GM10248 (cell line): ENCODE measurements around the gene TGM1.

Source experiments
- CTCF ChIA-PET: fragments of 300-600 bp; sonication (Branson Sonifier 250); formaldehyde crosslinking; extraction: SDS; loops from one replicate; lab custom pipeline; 2021; ENCODE audit warnings: antibody characterized with exemption; lab: Yijun Ruan, JAX
- POLR2A ChIA-PET: fragments of 350-650 bp; sonication (Branson Sonifier 250); formaldehyde crosslinking; extraction: SDS; loops from one replicate; lab custom pipeline; 2020; ENCODE audit warnings: antibody characterized with exemption; lab: Yijun Ruan, JAX
- DNase-seq: peaks from one replicate; pipeline ENCODE4 v3.0.0; 2012; ENCODE audit errors: extremely low spot score
- CTCF ChIP-seq: IDR thresholded peaks from 2 replicates; pipeline ENCODE4 v1.5.1; 2012; ENCODE audit warnings: mild to moderate bottlenecking, low read depth; ENCODE audit errors: extremely low read depth, missing control alignments, control extremely low read depth

The TGM1 gene

GRCh38 chr14:24216345-24216699, 46.7 kb downstream of the TGM1 start:
- no peak for TF ChIP-seq CTCF
- ChIA-PET POLR2A (interaction anchor here (0.9 kb wide), 1 partner anchor 26 kb away, joined by 3 read pairs; the partner anchor contains the start of gene TINF2), CTCF (interaction anchor here (0.8 to 5.2 kb wide), 32 partner anchors 8 to 215 kb away, joined by 3 to 42 read pairs (median 7); partner anchors contain the start of genes CIDEB, DHRS1, IPO4 and IRF9)
- no peak for DNase-seq

DNA sequence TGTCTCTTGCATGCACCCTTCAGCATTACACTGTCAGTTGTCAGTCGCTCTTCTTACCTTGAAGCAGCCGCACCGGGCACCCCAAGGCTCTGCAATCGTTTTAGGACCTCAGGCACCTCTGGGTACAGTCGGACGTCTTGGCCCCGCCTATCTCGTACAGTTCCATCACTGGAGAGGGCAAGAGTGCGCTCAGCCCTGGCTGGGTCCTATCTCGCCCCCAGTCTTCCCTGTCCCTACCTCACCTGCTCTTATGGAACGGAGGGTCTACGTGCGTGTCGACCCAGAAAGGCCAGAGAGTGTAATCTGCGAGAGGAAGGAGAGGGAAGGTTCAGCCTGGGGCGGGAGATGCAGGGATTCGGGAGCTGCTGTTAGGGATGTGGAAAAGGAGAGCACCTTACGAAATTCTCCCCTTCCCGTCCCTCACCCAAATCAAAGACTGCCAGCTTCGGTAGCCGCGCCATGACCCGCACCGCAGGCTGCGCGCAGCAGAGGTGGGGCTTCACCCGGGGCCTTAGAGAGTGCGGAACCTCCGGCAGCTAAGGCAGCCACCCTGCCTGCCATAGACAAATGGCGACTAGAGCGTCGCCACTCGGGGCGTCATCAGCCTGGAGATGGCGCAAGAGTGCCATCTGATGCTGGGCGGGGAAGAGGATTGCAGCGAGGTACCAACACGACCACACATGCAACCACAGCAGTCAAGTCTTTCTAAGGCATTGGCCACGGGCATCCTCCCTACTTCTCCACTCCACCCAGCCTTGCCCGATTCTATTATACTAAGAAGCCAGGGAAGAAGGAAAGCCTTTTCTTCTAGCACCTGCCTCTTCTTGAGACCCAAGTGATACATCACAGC, 47.3 kb downstream of the TGM1 start, which contains the start of gene MDP1:
Gene MDP1 (minus strand): TSS at position 572 of the 850 bp plus-strand sequence. CDS start 111 bp downstream, at position 461.
- ChIA-PET POLR2A (interaction anchor here (0.6 to 0.9 kb wide), 4 partner anchors 15 to 279 kb away, joined by 3 to 6 read pairs (median 4); partner anchors contain the start of gene TINF2), CTCF (interaction anchor here (0.7 to 5.2 kb wide), 37 partner anchors 9 to 216 kb away, joined by 3 to 42 read pairs (median 7); partner anchors contain the start of genes CIDEB, DHRS1, GMPR2 and IPO4)
- peak; percentile 91 for DNase-seq
- TF ChIP-seq CTCF: peak; percentile 97

DNA sequence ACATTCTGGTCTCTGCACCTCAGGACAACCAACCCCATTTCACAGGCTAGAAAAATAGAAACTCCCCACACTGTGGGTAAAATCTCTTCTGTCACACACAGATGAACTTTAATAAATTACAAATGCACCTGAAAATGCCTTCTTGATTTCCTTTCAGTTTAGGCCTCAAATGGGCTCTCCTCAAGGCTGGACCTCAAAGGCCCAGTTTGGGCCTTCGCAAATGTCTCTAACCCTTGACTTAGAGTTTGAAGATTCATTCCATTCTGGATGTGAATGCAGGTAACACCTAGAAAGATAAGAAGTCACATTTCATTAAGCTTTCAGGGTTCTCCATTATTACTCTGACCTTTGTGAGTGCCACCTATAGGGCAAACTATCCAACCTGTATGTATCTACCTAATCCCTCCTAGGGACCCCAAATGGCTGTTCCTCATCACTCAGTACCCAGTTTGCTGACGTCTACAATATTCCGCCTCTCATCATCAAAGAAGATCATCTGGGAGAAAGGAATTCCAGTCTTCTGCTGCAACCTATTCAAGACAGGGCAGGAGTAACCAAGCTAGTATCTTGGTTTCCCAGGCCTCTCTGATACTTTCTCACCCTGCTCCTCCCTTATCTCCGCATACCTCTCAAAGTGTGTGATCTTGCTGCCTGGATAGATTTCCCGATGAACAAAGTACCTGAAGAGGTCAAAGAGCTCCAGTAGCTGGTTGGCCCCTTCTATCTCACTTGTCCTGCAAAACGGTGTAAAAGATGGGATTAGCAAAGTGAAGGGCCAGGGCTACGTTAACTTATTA, 48.9 kb downstream of the TGM1 start:
- DNase-seq: no peak
- ChIA-PET POLR2A (interaction anchor here (0.6 to 2.0 kb wide), 11 partner anchors 15 to 216 kb away, joined by 3 to 14 read pairs (median 4); partner anchors contain the start of genes CBLN3, EMC9, IRF9 and KHNYN), CTCF (interaction anchor here (0.7 to 5.2 kb wide), 19 partner anchors 8 to 123 kb away, joined by 3 to 42 read pairs (median 5); partner anchors contain the start of genes CIDEB, DHRS1, IRF9 and NOP9)
- TF ChIP-seq CTCF: no peak

GRCh38 chr14:24212924-24213865, 49.8 kb downstream of the TGM1 start, which contains the start of gene CHMP4A:
TSS of gene CHMP4A (minus strand) at chr14:24213488. CDS start at chr14:24213439, 49 bp downstream.
- peak; percentile 8 for TF ChIP-seq CTCF

DNA sequence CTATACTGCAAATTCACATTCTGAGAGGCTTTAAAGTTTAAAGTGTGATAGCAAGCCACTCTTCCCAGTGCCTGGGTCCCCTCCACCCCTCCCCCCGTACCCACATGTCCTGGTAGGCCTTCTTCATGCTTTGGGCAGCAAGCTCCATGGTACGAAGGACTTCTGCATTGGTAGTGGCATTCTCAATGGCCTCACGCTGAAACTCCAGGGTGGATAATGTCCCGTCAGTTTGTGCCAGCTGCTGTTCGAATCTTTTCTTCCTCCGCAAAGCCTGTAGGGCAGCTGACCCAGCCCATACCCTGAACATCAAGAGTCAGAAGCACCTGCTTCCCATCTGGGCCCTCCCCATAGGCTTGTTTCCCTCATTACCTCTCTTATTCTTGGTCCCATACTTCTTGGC, 51.7 kb downstream of the TGM1 start:
- ChIA-PET CTCF (interaction anchor here (1.0 to 5.2 kb wide), 9 partner anchors 9 to 220 kb away, joined by 3 to 42 read pairs (median 4); partner anchors contain the start of genes CIDEB, IRF9, LTB4R2 and TINF2), POLR2A (no interaction called here)
- no peak for TF ChIP-seq CTCF
- no peak for DNase-seq

More at GRCh38 chr14:24212924-24213865, 49.8 kb downstream of the TGM1 start, which contains the start of gene CHMP4A:
- ChIA-PET POLR2A (interaction anchor here (0.6 to 2.0 kb wide), 9 partner anchors 17 to 216 kb away, joined by 3 to 14 read pairs (median 3); partner anchors contain the start of genes CBLN3, EMC9, IRF9 and KHNYN), CTCF (interaction anchor here (0.7 to 5.2 kb wide), 15 partner anchors 9 to 218 kb away, joined by 3 to 42 read pairs (median 5); partner anchors contain the start of genes CIDEB, IRF9, PSME1 and RABGGTA)
- peak; percentile 97 for DNase-seq
